ENCODE measurements around the gene SRC.

- TF ChIP-seq, protein P1, sequence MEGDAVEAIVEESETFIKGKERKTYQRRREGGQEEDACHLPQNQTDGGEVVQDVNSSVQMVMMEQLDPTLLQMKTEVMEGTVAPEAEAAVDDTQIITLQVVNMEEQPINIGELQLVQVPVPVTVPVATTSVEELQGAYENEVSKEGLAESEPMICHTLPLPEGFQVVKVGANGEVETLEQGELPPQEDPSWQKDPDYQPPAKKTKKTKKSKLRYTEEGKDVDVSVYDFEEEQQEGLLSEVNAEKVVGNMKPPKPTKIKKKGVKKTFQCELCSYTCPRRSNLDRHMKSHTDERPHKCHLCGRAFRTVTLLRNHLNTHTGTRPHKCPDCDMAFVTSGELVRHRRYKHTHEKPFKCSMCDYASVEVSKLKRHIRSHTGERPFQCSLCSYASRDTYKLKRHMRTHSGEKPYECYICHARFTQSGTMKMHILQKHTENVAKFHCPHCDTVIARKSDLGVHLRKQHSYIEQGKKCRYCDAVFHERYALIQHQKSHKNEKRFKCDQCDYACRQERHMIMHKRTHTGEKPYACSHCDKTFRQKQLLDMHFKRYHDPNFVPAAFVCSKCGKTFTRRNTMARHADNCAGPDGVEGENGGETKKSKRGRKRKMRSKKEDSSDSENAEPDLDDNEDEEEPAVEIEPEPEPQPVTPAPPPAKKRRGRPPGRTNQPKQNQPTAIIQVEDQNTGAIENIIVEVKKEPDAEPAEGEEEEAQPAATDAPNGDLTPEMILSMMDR (conservative IDR thresholded peaks at IDR 0.05; ENCODE audit: low read depth in 2 of 2), result no peak
- TF ChIP-seq POLR2AphosphoS5 (IDR thresholded peaks at IDR 0.05; ENCODE audit: low read depth) (no peak), EZH2 (IDR thresholded peaks at IDR 0.05; ENCODE audit: low read depth, unreplicated experiment) (no peak), CREB1 (CRISPR knock-in tag; IDR thresholded peaks at IDR 0.05; ENCODE audit: low read depth) (no peak), EZH2phosphoT487 (IDR thresholded peaks at IDR 0.05; ENCODE audit: unreplicated experiment) (no peak), REST (IDR thresholded peaks at IDR 0.05; ENCODE audit: unreplicated experiment) (no peak), JUNB (IDR thresholded peaks at IDR 0.05; ENCODE audit: unreplicated experiment) (no peak)
- TF ChIP-seq, protein P2, sequence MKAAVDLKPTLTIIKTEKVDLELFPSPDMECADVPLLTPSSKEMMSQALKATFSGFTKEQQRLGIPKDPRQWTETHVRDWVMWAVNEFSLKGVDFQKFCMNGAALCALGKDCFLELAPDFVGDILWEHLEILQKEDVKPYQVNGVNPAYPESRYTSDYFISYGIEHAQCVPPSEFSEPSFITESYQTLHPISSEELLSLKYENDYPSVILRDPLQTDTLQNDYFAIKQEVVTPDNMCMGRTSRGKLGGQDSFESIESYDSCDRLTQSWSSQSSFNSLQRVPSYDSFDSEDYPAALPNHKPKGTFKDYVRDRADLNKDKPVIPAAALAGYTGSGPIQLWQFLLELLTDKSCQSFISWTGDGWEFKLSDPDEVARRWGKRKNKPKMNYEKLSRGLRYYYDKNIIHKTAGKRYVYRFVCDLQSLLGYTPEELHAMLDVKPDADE (IDR thresholded peaks at IDR 0.05), result no peak
Measured at GRCh38 chr20:37422791-37423286, 76.9 kb downstream of the SRC start.
